SK-N-SH (cell line): Measurements from ENCODE around the gene SSX5.

ENCODE experiments used
- EZH2phosphoT487 ChIP-seq: fragments of 200-600 bp; sonication (generic); IDR thresholded peaks from 2 replicates; pipeline ENCODE4 v1.6.1; 2017; ENCODE audit warnings: low read depth, mixed run types, mild to moderate bottlenecking, antibody characterized with exemption, moderate library complexity, borderline replicate concordance
- FOSL2 ChIP-seq: IDR thresholded peaks from 2 replicates; pipeline ENCODE4 v1.4.0; 2012; ENCODE audit warnings: low read depth, mild to moderate bottlenecking, moderate library complexity, borderline replicate concordance
- GATA2 ChIP-seq: sonication (generic); formaldehyde crosslinking; IDR thresholded peaks from 2 replicates; pipeline ENCODE4 v1.5.0; 2020; ENCODE audit warnings: mild to moderate bottlenecking, missing genetic modification reagents
- MAX ChIP-seq: IDR thresholded peaks from 2 replicates; pipeline ENCODE4 v1.4.0; 2012; ENCODE audit warnings: low read depth
- NFIC ChIP-seq: IDR thresholded peaks from 2 replicates; pipeline ENCODE4 v1.4.0; 2012; ENCODE audit warnings: borderline replicate concordance
- POLR2AphosphoS5 ChIP-seq: IDR thresholded peaks from 2 replicates; pipeline ENCODE4 v1.6.1; 2012; ENCODE audit warnings: low read depth, low read length
- TEAD4 ChIP-seq: IDR thresholded peaks from 2 replicates; pipeline ENCODE4 v1.4.0; 2012; ENCODE audit warnings: mild to moderate bottlenecking, borderline replicate concordance; ENCODE audit not compliant: insufficient read depth
- USF2 ChIP-seq: fragments of 150-350 bp; IDR thresholded peaks from 2 replicates; pipeline ENCODE4 v1.6.1; 2017; ENCODE audit warnings: antibody characterized with exemption, low read length, low read depth, borderline replicate concordance
- TF ChIP-seq, protein P1 (sequence below): fragments of 200-600 bp; sonication (generic); IDR thresholded peaks from 2 replicates; pipeline ENCODE4 v1.6.1; 2017; ENCODE audit warnings: antibody characterized with exemption, mild to moderate bottlenecking, moderate library complexity

DNA sequence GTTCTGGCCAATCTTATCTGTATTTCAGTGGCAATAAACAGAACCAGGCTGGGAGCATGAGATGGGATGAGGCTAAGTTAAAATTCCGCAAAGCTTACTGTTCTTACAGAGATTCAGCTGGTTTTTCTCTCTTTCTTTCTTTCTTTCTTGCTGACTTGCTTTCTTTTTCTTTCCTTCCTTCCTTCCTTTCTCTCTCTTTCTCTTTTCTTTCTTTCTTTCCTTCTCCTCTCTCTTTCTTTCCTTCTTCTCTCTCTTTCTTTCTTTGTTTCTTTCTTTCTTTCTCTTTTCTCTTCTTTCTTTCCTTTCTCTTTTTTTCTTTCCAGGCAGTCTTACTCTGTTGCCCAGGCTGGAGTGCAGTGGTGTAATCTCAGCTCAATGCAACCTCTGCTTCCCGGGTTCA, 41.8 kb downstream of the SSX5 start:
- TF ChIP-seq POLR2AphosphoS5 (no peak), MAX (no peak), EZH2phosphoT487 (no peak), USF2 (no peak), GATA2 (CRISPR knock-in tag) (no peak), TEAD4 (no peak), FOSL2 (no peak), NFIC (no peak)
- TF ChIP-seq, protein P1, sequence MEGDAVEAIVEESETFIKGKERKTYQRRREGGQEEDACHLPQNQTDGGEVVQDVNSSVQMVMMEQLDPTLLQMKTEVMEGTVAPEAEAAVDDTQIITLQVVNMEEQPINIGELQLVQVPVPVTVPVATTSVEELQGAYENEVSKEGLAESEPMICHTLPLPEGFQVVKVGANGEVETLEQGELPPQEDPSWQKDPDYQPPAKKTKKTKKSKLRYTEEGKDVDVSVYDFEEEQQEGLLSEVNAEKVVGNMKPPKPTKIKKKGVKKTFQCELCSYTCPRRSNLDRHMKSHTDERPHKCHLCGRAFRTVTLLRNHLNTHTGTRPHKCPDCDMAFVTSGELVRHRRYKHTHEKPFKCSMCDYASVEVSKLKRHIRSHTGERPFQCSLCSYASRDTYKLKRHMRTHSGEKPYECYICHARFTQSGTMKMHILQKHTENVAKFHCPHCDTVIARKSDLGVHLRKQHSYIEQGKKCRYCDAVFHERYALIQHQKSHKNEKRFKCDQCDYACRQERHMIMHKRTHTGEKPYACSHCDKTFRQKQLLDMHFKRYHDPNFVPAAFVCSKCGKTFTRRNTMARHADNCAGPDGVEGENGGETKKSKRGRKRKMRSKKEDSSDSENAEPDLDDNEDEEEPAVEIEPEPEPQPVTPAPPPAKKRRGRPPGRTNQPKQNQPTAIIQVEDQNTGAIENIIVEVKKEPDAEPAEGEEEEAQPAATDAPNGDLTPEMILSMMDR, result no peak
